ENCODE results near the gene IER3. TPM values are rescaled to one million over a fixed set of nuclear protein-coding genes. Genes with fewer than 3 reads are reported as not detected.
A peak's percentile ranks its signal among the peaks of the same experiment; 100 is the strongest.

IER3 gene
- total and polyA plus RNA-seq, 2 of the 13 experiments (the other 11 are each of a cell fraction or from before 2014, with no cell fraction given) = 51.1 to 131 TPM

DNA sequence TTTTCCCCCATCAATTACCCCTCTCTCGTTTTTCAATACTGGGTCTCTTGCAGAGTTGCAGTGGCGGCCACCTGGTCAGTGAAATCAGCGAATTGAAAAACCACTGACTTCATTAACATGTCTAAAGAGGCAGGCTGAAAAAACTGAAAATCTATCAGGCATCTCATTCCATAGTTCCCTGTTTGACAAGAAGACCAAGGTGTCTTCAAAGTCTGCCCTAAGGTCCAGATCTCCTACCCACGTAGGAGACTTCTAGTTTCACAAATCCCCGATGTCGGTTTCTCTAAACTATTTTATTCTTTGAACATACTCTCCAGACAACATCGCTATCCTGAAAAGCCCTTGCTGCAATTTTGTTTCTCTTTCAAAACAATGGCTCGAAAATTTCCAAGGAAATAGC is 25.0 kb downstream of the IER3 start (continued):
- TF ChIP-seq, protein P1, sequence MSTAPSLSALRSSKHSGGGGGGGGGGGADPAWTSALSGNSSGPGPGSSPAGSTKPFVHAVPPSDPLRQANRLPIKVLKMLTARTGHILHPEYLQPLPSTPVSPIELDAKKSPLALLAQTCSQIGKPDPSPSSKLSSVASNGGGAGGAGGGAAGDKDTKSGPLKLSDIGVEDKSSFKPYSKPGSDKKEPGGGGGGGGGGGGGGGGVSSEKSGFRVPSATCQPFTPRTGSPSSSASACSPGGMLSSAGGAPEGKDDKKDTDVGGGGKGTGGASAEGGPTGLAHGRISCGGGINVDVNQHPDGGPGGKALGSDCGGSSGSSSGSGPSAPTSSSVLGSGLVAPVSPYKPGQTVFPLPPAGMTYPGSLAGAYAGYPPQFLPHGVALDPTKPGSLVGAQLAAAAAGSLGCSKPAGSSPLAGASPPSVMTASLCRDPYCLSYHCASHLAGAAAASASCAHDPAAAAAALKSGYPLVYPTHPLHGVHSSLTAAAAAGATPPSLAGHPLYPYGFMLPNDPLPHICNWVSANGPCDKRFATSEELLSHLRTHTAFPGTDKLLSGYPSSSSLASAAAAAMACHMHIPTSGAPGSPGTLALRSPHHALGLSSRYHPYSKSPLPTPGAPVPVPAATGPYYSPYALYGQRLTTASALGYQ (CRISPR knock-in tag; IDR thresholded peaks at IDR 0.05) = 0 out of 2 replicates have a peak, but pooled peaks have one; percentile 4
- TF ChIP-seq MED8 (CRISPR knock-in tag; IDR thresholded peaks at IDR 0.05; ENCODE audit: insufficient replicate concordance) = no peak
- TF ChIP-seq ZNF670 (CRISPR knock-in tag; IDR thresholded peaks at IDR 0.05; ENCODE audit: borderline replicate concordance) = 0 out of 2 replicates have a peak, but pooled peaks have one; percentile 18
- no peak for TF ChIP-seq PHF5A (CRISPR knock-in tag; IDR thresholded peaks at IDR 0.05; ENCODE audit: low read depth, unreplicated experiment)
- no peak for TF ChIP-seq ZNF34 (CRISPR knock-in tag; IDR thresholded peaks at IDR 0.05; ENCODE audit: borderline replicate concordance)
- TF ChIP-seq, protein P2, sequence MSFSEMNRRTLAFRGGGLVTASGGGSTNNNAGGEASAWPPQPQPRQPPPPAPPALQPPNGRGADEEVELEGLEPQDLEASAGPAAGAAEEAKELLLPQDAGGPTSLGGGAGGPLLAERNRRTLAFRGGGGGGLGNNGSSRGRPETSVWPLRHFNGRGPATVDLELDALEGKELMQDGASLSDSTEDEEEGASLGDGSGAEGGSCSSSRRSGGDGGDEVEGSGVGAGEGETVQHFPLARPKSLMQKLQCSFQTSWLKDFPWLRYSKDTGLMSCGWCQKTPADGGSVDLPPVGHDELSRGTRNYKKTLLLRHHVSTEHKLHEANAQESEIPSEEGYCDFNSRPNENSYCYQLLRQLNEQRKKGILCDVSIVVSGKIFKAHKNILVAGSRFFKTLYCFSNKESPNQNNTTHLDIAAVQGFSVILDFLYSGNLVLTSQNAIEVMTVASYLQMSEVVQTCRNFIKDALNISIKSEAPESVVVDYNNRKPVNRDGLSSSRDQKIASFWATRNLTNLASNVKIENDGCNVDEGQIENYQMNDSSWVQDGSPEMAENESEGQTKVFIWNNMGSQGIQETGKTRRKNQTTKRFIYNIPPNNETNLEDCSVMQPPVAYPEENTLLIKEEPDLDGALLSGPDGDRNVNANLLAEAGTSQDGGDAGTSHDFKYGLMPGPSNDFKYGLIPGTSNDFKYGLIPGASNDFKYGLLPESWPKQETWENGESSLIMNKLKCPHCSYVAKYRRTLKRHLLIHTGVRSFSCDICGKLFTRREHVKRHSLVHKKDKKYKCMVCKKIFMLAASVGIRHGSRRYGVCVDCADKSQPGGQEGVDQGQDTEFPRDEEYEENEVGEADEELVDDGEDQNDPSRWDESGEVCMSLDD (CRISPR knock-in tag; IDR thresholded peaks at IDR 0.05; ENCODE audit: borderline replicate concordance) = no peak
- 0 out of 2 replicates have a peak, but pooled peaks have one; percentile 70 for TF ChIP-seq ZNF850 (CRISPR knock-in tag; conservative IDR thresholded peaks at IDR 0.05)
- TF ChIP-seq ATM (IDR thresholded peaks at IDR 0.05; ENCODE audit: borderline replicate concordance) = no peak
